WTC11 (cell line): Measurements from ENCODE around the gene KCNQ4. TPM values are rescaled to one million over a fixed set of nuclear protein-coding genes. Genes with fewer than 3 reads are reported as not detected.

Source experiments
- ATAC-seq: fragments of 200-7000 bp; cut with Tn5 transposase; 2 replicates; pipeline ENCODE4 v1.10.0; 2021; ENCODE audit warnings: mild to moderate bottlenecking, moderate library complexity
- CTCF ChIA-PET: fragments of 300-600 bp; sonication (Branson Sonifier 250); formaldehyde crosslinking; loops from one replicate; lab custom pipeline; 2021; ENCODE audit warnings: antibody characterized with exemption; lab: Charles Lee
- POLR2A ChIA-PET: fragments of 350-600 bp; sonication (Branson Sonifier 250); formaldehyde crosslinking; loops from one replicate; lab custom pipeline; 2021; ENCODE audit warnings: antibody characterized with exemption; lab: Charles Lee
- DNase-seq: peaks from one replicate; pipeline ENCODE4 v3.0.0; 2021; ENCODE audit warnings: low spot score
- H3K27ac Mint-ChIP-seq: 2 replicates; pipeline ENCODE4 v1.8.0; 2021; ENCODE audit warnings: mixed read lengths
- H3K27me3 Mint-ChIP-seq: 2 replicates; pipeline ENCODE4 v1.8.0; 2021; ENCODE audit warnings: low read depth, mild to moderate bottlenecking, moderate library complexity, mixed read lengths
- H3K36me3 Mint-ChIP-seq: 2 replicates; pipeline ENCODE4 v1.8.0; 2021; ENCODE audit warnings: mixed read lengths
- H3K4me1 Mint-ChIP-seq: 2 replicates; pipeline ENCODE4 v1.8.0; 2022; ENCODE audit warnings: mixed read lengths
- H3K4me3 Mint-ChIP-seq: 2 replicates; pipeline ENCODE4 v1.8.0; 2021; ENCODE audit warnings: mild to moderate bottlenecking, moderate library complexity, mixed read lengths
- H3K9me3 Mint-ChIP-seq: 2 replicates; pipeline ENCODE4 v1.8.0; 2021; ENCODE audit warnings: mixed read lengths
- ESRRA ChIP-seq: sonication (generic); formaldehyde crosslinking; IDR thresholded peaks from 2 replicates; pipeline ENCODE4 v1.8.1; 2022; ENCODE audit warnings: mild to moderate bottlenecking, missing genetic modification reagents, borderline replicate concordance
- JAZF1 ChIP-seq: fragments of 250-450 bp; sonication (Bioruptor Pico); IDR thresholded peaks from 2 replicates; pipeline ENCODE4 v1.9.0; 2021; ENCODE audit warnings: moderate library complexity, mild to moderate bottlenecking, inconsistent platforms
- NFYB ChIP-seq: sonication (generic); formaldehyde crosslinking; conservative IDR thresholded peaks from 2 replicates; pipeline ENCODE4 v1.8.0; 2022; ENCODE audit warnings: low read depth, missing genetic modification reagents
- NR3C1 ChIP-seq: sonication (generic); formaldehyde crosslinking; conservative IDR thresholded peaks from 2 replicates; pipeline ENCODE4 v1.8.1; 2023; ENCODE audit warnings: low read depth, mild to moderate bottlenecking, missing genetic modification reagents
- RELA ChIP-seq: sonication (generic); formaldehyde crosslinking; IDR thresholded peaks from 2 replicates; pipeline ENCODE4 v1.8.1; 2022; ENCODE audit warnings: missing genetic modification reagents, mild to moderate bottlenecking, borderline replicate concordance
- RORB ChIP-seq: fragments of 250-450 bp; sonication (Bioruptor Pico); IDR thresholded peaks from 2 replicates; pipeline ENCODE4 v1.9.0; 2021; ENCODE audit warnings: mild to moderate bottlenecking
- ZBTB21 ChIP-seq: sonication (generic); formaldehyde crosslinking; IDR thresholded peaks from 2 replicates; pipeline ENCODE4 v1.8.1; 2023; ENCODE audit warnings: mild to moderate bottlenecking, missing genetic modification reagents, borderline replicate concordance
- ZNF138 ChIP-seq: sonication (generic); formaldehyde crosslinking; conservative IDR thresholded peaks from 2 replicates; pipeline ENCODE4 v1.8.1; 2022; ENCODE audit warnings: mild to moderate bottlenecking, moderate library complexity, missing genetic modification reagents
- ZNF416 ChIP-seq: fragments of 250-450 bp; sonication (Bioruptor Pico); IDR thresholded peaks from 2 replicates; pipeline ENCODE4 v1.9.0; 2021; ENCODE audit warnings: mild to moderate bottlenecking, inconsistent platforms
- ZNF423 ChIP-seq: fragments of 250-450 bp; sonication (Bioruptor Pico); IDR thresholded peaks from 2 replicates; pipeline ENCODE4 v2.1.2; 2022; ENCODE audit warnings: mild to moderate bottlenecking, moderate library complexity
- total RNA-seq: library from RNA; stranded (reverse); gene quantifications from 3 replicates; pipeline ENCODE4 v1.2.3, GENCODE V29; 2021
- TF ChIP-seq, protein P1 (sequence below): fragments of 250-450 bp; sonication (Bioruptor Pico); IDR thresholded peaks from 2 replicates; pipeline ENCODE4 v1.9.0; 2021; ENCODE audit warnings: moderate library complexity, mild to moderate bottlenecking, inconsistent platforms, borderline replicate concordance
- TF ChIP-seq, protein P2 (sequence below): sonication (generic); formaldehyde crosslinking; conservative IDR thresholded peaks from 2 replicates; pipeline ENCODE4 v1.8.1; 2022; ENCODE audit warnings: mild to moderate bottlenecking, missing genetic modification reagents
- TF ChIP-seq, protein P3 (sequence below): fragments of 250-450 bp; sonication (Bioruptor Pico); IDR thresholded peaks from 2 replicates; pipeline ENCODE4 v1.9.0; 2021; ENCODE audit warnings: mild to moderate bottlenecking
- TF ChIP-seq, protein P4 (sequence below): sonication (generic); formaldehyde crosslinking; IDR thresholded peaks from 2 replicates; pipeline ENCODE4 v1.8.0; 2022; ENCODE audit warnings: mild to moderate bottlenecking, missing genetic modification reagents
- TF ChIP-seq, protein P5 (sequence below): sonication (generic); formaldehyde crosslinking; IDR thresholded peaks from 2 replicates; pipeline ENCODE4 v1.8.1; 2022; ENCODE audit warnings: mild to moderate bottlenecking, missing genetic modification reagents, moderate library complexity, borderline replicate concordance
- TF ChIP-seq, protein P6 (sequence below): sonication (generic); formaldehyde crosslinking; conservative IDR thresholded peaks from 2 replicates; pipeline ENCODE4 v1.8.1; 2023; ENCODE audit warnings: mild to moderate bottlenecking, low read depth, missing genetic modification reagents, moderate library complexity
- TF ChIP-seq, protein P7 (sequence below): sonication (generic); formaldehyde crosslinking; IDR thresholded peaks from 2 replicates; pipeline ENCODE4 v1.8.0; 2022; ENCODE audit warnings: missing genetic modification reagents
- TF ChIP-seq, protein P8 (sequence below): fragments of 250-450 bp; sonication (Bioruptor Pico); conservative IDR thresholded peaks from 2 replicates; pipeline ENCODE4 v1.9.0; 2021; ENCODE audit warnings: mild to moderate bottlenecking

The KCNQ4 gene
- total RNA-seq, 1 experiment from 2014 or later, result 4.0 TPM

DNA sequence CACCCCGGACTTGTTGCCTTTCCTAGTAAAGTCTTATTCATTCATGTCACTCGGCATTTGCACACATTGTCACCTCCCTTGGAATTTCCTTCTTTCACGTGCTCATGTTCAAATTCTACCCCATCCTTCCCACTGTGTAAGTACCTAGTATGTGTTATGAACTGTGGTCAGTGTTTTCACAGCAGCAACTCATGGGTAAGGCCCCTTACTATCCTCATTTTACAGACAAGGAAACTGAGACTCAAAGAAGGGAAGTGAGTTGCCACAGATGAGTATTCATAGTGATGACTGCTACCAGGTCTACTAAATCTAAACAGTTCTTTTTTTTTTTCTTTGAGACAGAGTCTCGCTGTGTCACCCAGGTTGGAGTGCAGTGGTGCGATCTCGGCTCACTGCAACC lies 68.1 kb downstream of the KCNQ4 start:
- no peak overlapping the region for H3K27ac Mint-ChIP-seq
- H3K4me3 Mint-ChIP-seq, result no peak overlapping the region
- no peaks in the 10 kb centered on the region; the same call in 1 of the 2 replicates for H3K27me3 Mint-ChIP-seq
- ChIA-PET POLR2A (no interaction called here), CTCF (interaction anchor here (19.7 kb wide), 1 partner anchor 100 kb away, joined by 515 read pairs; no protein-coding TSS in a partner anchor)
- ATAC-seq, result no peak
- no peak for DNase-seq
- H3K9me3 Mint-ChIP-seq, result no peaks in the 10 kb centered on the region
- no peaks in the 10 kb centered on the region for H3K36me3 Mint-ChIP-seq
- H3K4me1 Mint-ChIP-seq, result peaks cover 10% of the 10 kb centered on the region
- TF ChIP-seq ZBTB21 (CRISPR knock-in tag), result no peak
- TF ChIP-seq, protein P1, sequence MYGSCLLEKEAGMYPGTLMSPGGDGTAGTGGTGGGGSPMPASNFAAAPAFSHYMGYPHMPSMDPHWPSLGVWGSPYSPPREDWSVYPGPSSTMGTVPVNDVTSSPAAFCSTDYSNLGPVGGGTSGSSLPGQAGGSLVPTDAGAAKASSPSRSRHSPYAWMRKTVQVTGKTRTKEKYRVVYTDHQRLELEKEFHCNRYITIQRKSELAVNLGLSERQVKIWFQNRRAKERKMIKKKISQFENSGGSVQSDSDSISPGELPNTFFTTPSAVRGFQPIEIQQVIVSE (CRISPR knock-in tag), result no peak
- TF ChIP-seq ZNF423 (CRISPR knock-in tag), result no peak
- TF ChIP-seq, protein P2, sequence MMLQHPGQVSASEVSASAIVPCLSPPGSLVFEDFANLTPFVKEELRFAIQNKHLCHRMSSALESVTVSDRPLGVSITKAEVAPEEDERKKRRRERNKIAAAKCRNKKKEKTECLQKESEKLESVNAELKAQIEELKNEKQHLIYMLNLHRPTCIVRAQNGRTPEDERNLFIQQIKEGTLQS, result no peak
- TF ChIP-seq ESRRA (CRISPR knock-in tag), result no peak
- TF ChIP-seq, protein P3, sequence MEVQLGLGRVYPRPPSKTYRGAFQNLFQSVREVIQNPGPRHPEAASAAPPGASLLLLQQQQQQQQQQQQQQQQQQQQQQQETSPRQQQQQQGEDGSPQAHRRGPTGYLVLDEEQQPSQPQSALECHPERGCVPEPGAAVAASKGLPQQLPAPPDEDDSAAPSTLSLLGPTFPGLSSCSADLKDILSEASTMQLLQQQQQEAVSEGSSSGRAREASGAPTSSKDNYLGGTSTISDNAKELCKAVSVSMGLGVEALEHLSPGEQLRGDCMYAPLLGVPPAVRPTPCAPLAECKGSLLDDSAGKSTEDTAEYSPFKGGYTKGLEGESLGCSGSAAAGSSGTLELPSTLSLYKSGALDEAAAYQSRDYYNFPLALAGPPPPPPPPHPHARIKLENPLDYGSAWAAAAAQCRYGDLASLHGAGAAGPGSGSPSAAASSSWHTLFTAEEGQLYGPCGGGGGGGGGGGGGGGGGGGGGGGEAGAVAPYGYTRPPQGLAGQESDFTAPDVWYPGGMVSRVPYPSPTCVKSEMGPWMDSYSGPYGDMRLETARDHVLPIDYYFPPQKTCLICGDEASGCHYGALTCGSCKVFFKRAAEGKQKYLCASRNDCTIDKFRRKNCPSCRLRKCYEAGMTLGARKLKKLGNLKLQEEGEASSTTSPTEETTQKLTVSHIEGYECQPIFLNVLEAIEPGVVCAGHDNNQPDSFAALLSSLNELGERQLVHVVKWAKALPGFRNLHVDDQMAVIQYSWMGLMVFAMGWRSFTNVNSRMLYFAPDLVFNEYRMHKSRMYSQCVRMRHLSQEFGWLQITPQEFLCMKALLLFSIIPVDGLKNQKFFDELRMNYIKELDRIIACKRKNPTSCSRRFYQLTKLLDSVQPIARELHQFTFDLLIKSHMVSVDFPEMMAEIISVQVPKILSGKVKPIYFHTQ (CRISPR knock-in tag), result no peak
- no peak for TF ChIP-seq RELA (CRISPR knock-in tag)
- TF ChIP-seq ZNF416, result no peak
- TF ChIP-seq, protein P4, sequence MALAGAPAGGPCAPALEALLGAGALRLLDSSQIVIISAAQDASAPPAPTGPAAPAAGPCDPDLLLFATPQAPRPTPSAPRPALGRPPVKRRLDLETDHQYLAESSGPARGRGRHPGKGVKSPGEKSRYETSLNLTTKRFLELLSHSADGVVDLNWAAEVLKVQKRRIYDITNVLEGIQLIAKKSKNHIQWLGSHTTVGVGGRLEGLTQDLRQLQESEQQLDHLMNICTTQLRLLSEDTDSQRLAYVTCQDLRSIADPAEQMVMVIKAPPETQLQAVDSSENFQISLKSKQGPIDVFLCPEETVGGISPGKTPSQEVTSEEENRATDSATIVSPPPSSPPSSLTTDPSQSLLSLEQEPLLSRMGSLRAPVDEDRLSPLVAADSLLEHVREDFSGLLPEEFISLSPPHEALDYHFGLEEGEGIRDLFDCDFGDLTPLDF (CRISPR knock-in tag), result no peak
- no peak for TF ChIP-seq NFYB (CRISPR knock-in tag)
- TF ChIP-seq RORB (CRISPR knock-in tag), result no peak
- TF ChIP-seq NR3C1, result no peak
- TF ChIP-seq, protein P5, sequence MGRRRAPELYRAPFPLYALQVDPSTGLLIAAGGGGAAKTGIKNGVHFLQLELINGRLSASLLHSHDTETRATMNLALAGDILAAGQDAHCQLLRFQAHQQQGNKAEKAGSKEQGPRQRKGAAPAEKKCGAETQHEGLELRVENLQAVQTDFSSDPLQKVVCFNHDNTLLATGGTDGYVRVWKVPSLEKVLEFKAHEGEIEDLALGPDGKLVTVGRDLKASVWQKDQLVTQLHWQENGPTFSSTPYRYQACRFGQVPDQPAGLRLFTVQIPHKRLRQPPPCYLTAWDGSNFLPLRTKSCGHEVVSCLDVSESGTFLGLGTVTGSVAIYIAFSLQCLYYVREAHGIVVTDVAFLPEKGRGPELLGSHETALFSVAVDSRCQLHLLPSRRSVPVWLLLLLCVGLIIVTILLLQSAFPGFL (CRISPR knock-in tag), result no peak
- TF ChIP-seq, protein P6, sequence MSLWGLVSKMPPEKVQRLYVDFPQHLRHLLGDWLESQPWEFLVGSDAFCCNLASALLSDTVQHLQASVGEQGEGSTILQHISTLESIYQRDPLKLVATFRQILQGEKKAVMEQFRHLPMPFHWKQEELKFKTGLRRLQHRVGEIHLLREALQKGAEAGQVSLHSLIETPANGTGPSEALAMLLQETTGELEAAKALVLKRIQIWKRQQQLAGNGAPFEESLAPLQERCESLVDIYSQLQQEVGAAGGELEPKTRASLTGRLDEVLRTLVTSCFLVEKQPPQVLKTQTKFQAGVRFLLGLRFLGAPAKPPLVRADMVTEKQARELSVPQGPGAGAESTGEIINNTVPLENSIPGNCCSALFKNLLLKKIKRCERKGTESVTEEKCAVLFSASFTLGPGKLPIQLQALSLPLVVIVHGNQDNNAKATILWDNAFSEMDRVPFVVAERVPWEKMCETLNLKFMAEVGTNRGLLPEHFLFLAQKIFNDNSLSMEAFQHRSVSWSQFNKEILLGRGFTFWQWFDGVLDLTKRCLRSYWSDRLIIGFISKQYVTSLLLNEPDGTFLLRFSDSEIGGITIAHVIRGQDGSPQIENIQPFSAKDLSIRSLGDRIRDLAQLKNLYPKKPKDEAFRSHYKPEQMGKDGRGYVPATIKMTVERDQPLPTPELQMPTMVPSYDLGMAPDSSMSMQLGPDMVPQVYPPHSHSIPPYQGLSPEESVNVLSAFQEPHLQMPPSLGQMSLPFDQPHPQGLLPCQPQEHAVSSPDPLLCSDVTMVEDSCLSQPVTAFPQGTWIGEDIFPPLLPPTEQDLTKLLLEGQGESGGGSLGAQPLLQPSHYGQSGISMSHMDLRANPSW, result no peak

DNA sequence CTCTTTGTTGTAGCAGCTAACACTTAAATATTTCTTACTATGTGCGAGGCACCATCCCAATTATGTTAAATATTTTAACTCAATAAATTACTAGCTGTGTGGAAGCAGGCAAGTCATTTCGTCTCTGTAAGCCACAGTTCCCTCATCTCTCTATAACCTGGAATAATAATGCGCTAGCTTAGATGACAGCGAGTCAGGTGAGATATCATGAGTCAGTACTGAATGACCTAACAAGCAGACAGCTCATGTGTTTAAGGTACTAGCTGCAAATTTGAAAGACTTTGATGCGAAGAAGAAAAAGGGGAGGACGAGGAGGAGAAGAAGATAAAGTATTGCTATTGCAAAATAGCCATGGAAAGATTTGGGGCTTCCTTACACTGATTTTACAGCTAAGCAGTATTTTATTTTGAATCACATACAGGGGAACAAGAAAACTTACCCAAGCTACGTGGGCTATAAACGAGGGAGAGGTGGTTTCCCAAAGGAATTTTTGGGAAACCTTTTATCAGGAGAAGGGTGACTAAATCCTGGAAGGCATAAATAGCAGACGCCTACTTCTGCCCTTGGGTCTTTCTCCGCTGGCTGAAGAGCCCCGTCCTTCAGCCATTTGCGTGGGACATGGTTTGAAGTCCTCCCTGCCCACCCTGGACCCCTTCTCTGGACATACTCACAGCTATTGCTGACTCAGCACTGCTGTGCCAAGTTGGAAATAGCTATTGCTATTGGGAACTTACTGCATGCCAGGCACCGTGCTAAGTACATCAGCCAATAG lies 69.7 kb downstream of the KCNQ4 start:
- H3K36me3 Mint-ChIP-seq, result no peaks in the 10 kb centered on the region
- no peak overlapping the region for H3K4me3 Mint-ChIP-seq
- CTCF ChIA-PET, result interaction anchor here (0.6 to 19.7 kb wide), 7 partner anchors 10 to 99 kb away, joined by 3 to 515 read pairs (median 5); partner anchors contain the start of gene CITED4
- H3K27ac Mint-ChIP-seq, result no peak overlapping the region
- DNase-seq, result no peak
- H3K9me3 Mint-ChIP-seq, result no peaks in the 10 kb centered on the region
- peaks cover 3% of the 10 kb centered on the region for H3K27me3 Mint-ChIP-seq
- ATAC-seq, result no peak
- peaks cover 10% of the 10 kb centered on the region for H3K4me1 Mint-ChIP-seq
- POLR2A ChIA-PET, result no interaction called here
- TF ChIP-seq JAZF1 (CRISPR knock-in tag) (no peak), ZNF416 (no peak), ZNF138 (CRISPR knock-in tag) (no peak), ZBTB21 (CRISPR knock-in tag) (no peak)
- TF ChIP-seq, protein P7, sequence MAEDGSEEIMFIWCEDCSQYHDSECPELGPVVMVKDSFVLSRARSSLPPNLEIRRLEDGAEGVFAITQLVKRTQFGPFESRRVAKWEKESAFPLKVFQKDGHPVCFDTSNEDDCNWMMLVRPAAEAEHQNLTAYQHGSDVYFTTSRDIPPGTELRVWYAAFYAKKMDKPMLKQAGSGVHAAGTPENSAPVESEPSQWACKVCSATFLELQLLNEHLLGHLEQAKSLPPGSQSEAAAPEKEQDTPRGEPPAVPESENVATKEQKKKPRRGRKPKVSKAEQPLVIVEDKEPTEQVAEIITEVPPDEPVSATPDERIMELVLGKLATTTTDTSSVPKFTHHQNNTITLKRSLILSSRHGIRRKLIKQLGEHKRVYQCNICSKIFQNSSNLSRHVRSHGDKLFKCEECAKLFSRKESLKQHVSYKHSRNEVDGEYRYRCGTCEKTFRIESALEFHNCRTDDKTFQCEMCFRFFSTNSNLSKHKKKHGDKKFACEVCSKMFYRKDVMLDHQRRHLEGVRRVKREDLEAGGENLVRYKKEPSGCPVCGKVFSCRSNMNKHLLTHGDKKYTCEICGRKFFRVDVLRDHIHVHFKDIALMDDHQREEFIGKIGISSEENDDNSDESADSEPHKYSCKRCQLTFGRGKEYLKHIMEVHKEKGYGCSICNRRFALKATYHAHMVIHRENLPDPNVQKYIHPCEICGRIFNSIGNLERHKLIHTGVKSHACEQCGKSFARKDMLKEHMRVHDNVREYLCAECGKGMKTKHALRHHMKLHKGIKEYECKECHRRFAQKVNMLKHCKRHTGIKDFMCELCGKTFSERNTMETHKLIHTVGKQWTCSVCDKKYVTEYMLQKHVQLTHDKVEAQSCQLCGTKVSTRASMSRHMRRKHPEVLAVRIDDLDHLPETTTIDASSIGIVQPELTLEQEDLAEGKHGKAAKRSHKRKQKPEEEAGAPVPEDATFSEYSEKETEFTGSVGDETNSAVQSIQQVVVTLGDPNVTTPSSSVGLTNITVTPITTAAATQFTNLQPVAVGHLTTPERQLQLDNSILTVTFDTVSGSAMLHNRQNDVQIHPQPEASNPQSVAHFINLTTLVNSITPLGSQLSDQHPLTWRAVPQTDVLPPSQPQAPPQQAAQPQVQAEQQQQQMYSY, result no peak
- TF ChIP-seq, protein P8, sequence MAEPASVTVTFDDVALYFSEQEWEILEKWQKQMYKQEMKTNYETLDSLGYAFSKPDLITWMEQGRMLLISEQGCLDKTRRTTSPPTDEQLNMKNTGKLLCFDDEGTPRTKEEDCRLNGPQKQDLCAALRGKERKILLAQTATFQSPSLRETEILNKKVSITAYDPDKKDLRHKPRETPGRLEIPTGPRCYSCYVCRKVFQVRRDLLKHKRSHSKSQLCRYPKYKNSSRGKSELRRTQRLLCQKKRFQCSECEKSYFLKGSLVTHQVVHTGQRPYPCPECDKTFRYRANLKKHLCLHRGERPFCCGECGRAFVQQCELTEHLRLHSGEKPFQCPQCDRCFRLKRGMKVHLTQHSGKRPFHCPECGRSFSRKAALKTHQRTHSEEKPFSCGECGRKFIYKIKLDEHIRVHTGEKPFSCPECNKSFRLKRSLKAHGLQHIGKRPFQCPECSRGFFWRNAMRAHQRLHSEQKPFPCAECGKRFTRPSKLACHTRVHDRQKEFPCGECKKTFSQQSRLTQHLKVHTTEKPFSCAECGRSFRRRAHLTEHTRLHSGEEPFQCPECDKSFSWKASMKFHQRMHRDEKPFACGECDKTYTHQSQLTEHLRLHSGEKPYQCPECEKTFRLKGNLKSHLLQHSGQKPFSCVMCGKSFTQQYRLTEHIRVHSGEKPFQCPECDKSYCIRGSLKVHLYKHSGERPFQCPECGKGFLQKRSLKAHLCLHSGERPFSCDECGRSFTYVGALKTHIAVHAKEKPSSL (CRISPR knock-in tag), result no peak
